DMS153 treated with DMSO at 0.1 percent for 48 hours (cell line): ENCODE data around the gene PABPC1L.

Experiments
- DNase-seq: peaks from one replicate; lab custom pipeline; 2025; ENCODE audit not compliant: unreplicated experiment; lab: John Stamatoyannopoulos, UW

PABPC1L gene

DNA sequence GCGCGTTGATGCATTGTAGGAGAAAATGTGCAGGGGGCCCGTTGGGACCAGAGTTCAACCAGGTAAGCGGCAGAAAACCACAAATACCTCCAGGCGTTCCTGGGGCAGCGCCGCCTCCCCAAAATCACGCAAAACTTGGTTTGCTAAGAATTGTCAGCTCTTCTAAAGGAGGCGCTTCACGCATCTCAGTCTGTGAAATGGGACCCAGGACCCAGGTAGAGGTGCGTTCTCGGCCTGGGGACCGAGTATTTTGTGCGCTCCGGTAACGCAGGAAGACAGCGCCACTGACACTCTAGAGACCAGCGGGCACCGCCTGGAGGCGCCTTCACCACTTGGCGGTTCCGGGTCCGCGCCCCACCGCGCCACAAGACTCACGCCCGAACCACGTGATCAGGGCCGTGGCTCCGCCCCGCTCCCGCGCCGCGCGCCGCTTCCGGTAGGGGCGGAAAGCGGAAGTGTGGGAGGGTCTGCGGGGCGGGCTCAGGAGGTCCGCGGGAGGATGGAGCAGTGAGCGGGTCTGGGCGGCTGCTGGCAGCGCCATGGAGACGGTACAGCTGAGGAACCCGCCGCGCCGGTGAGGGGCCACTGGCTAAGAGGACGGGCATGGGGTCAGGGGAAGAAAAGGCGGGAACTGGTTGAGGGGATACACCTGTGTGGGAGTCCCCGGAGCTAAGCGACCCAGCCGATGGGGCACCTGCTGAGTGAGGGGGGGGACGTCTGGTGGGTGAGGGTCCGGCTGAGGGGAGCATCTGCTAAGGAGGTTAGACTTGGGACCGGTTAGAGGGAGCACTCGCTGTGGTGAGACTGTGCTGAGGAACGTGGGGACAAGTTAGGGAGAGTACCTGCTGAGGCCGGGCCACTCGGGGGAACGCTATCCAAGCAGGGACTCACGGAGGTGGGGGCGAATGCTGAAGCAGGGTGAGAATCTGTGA, 56.4 kb downstream of the PABPC1L start, which contains the start of gene STK4:
Gene STK4, plus strand, starts transcription at position 483 of the 932 bp plus-strand sequence. Its CDS starts 57 bp downstream, at position 540.
- DNase-seq, result peak; percentile 86

DNA sequence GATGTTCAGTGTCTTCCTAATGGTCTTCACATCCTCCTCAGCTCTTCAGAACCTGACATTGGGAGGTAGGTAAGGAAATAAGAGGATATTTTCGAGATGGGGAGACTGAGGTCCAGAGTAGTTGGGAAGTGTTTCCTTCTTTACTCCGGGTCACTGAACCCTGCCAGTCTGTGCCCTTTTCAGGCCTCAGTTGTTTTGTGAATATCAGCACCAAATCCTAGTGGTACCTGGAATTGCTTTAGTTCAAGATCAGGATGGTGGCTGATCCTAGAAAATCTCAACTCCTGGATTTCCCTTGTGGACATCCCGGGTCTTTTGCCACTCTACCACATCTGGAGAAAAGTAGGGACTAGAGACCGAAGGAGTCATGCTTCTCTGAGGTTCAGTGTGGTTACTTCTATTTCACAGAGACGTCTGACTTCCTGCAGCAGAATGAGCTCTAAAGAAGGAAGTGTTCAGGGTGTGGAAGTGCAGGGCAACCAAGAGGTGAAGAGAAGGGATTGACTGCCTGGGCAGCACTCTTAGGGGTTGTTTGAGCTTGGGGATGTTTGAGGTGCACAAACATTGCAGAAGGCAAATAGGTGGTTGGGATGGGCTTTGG, 57.4 kb downstream of the PABPC1L start:
- DNase-seq, result no peak

GRCh38 chr20:44969300-44969894, 59.5 kb downstream of the PABPC1L start:
- no peak for DNase-seq

DNA sequence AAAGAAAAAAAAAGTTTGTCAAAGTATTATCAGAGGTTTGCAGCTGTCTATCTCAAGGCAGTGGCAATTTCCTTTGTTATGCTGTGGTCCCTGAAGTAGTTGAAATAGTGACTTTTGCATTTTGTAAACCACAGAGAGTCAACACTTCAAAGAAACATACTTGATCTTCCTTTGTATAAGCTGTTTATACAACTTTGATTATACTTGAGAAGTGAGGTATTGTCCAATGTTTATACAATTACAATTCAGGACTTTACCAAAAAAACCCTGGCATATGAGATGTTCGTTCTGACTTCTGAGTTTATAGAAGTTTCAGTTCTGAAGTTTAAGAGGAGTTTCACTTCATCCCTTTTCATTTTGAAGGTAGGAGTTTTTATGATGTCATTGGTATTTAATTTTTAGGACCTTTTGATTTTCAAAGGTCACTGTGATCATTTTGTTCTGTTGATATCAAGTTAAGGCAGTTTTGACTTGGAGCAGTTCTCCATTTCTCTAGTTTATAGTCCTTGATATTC, 60.4 kb downstream of the PABPC1L start:
- DNase-seq, result no peak

DNA sequence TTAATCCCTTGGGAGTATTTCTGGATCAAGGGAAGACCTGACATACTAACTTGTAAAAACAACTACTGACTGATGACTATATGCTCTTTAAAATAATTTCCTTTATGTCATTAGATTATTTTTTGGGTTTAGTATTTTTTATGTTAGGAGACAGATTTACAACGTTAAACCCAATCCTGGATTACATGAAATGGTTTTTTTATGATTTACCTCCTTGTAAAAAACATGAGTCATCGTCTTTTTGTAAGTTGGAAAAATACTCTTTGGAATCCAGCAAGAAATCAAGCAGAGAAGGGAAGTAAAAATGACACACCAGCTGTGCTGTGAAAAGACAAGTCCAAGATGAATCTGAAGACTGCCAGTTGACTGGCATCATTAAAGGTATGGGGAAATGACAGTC, 63.2 kb downstream of the PABPC1L start:
- no peak for DNase-seq

GRCh38 chr20:44976698-44977097, 66.8 kb downstream of the PABPC1L start:
- no peak for DNase-seq

- DNase-seq, result no peak
Measured at GRCh38 chr20:44979090-44979621, 69.3 kb downstream of the PABPC1L start.

DNA sequence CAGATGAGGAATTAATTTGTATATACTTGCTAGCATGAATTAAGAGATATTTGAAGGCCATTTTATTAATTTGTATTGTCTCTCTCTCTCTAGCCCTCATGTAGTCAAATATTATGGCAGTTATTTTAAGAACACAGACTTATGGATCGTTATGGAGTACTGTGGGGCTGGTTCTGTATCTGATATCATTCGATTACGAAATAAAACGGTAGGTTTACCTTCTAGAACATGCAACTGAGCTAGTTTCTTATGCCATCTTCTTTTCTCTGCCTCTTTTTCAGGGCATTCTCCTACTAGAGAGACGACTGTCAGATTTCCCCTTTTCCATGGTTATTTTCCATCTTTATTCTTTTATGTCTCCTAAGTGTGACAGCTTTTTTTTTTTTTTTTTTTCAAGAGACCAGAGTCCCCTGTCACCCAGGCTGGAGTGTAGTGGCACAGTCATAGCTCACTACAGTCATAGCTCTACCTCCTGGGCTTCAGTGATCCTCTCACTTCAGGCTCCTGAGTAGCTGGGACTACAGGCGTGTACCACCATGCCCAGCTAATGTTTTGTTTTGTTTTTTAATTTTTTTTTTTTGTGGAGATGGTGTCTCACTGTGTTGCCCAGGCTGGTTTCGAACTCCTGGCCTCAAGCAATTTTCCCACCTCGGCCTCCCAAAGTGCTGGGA, 72.0 kb downstream of the PABPC1L start:
- no peak for DNase-seq

DNA sequence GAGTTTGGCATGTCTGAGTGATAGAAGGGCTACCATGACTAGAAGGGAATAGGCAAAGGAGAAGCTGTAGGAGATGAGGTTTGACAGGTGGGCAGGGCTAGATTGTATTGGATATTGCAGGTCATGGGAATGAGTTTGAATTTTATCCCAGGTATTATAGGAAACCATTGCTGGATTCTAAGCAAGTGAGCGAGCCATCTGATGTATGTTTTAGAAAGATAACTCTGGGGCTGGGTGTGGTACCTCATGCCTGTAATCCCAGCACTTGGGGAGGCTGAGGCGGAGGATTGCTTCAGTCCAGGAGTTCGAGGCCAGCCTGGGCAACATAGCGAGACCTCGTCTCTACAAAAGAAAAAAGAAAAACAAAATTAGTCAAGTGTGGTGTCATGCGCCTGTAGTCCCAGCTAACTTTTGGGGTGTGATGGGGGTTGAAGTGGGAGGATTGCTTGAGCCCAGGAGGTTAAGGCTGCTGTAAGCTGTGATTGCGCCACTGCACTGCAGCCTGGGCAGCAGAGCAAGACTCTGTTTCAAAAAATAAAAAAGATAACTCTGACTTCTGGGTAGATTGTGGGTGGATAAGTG, 73.3 kb downstream of the PABPC1L start:
- no peak for DNase-seq

DNA sequence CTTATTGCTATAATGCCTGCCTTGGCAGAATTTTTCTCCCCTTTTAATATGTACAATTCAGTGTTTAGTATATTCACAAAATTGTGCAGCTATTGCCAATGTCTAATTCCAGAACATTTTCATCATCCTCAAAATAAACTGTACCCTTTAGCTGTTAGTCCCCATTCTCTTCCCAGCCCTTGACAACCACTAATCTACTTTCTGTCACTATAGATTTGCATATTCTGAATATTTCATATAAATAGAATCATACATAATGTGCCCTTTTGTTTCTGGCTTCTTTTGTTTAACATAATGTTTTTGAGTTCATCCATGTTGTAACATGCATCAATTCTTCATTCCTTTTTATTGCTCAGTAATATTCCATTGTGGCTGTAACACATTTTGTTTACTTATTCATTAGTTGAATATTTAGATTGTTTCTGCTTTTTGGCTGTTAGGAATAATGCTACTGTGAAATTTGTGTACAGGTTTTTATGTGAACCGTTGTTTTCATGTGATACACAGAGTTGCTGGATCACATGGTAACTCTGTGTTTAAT, 78.8 kb downstream of the PABPC1L start:
- DNase-seq, result no peak
